BLaER1 (cell line): ENCODE data around the gene TTC39B.

Experiments
- H3K27ac ChIP-seq: shearing (Covaris generic); formaldehyde crosslinking; 2 replicates; pipeline ENCODE4 v1.8.1; 2022
- H3K27me3 ChIP-seq: shearing (Covaris generic); formaldehyde crosslinking; 2 replicates; pipeline ENCODE4 v1.8.1; 2022
- H3K36me3 ChIP-seq: shearing (Covaris generic); formaldehyde crosslinking; 2 replicates; pipeline ENCODE4 v1.8.1; 2022
- H3K4me1 ChIP-seq: shearing (Covaris generic); formaldehyde crosslinking; 2 replicates; pipeline ENCODE4 v1.8.1; 2022
- H3K4me2 ChIP-seq: shearing (Covaris generic); formaldehyde crosslinking; 2 replicates; pipeline ENCODE4 v1.8.1; 2022
- H3K4me3 ChIP-seq: shearing (Covaris generic); formaldehyde crosslinking; 2 replicates; pipeline ENCODE4 v1.8.1; 2022
- H3K9ac ChIP-seq: shearing (Covaris generic); formaldehyde crosslinking; 2 replicates; pipeline ENCODE4 v1.8.1; 2022
- H3K9me3 ChIP-seq: shearing (Covaris generic); formaldehyde crosslinking; 2 replicates; pipeline ENCODE4 v1.8.1; 2022
- H4K20me1 ChIP-seq: shearing (Covaris generic); formaldehyde crosslinking; 2 replicates; pipeline ENCODE4 v1.8.1; 2022
- Cebpa-rat ChIP-seq: shearing (Covaris generic); IDR thresholded peaks from 2 replicates; pipeline ENCODE4 v1.8.1; 2022

TTC39B gene

DNA sequence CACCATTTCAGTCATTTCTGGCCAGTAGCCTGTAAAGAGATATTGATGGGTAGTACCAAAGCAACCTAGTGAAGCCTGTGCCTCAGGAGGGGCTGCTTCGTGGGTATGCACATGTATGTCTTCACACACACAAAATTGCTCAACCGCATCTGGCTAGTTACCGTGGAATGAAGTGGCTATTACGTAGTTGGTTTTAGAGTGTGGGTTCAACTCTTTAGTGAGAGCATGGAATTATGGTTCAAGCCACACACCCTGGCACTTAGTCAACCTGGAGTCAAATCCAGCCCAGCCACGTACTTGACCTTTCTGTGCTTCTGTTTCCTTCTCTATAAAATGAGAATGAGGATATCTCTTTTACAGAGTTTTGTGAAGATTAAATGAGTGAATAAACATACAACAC lies 174.9 kb downstream of the TTC39B start:
- no peak overlapping the region for H3K9ac ChIP-seq
- no peaks in the 10 kb centered on the region for H3K4me1 ChIP-seq
- H3K4me2 ChIP-seq, result no peak overlapping the region
- no peak overlapping the region for H3K4me3 ChIP-seq
- H3K27ac ChIP-seq, result no peak overlapping the region
- H3K9me3 ChIP-seq, result no peaks in the 10 kb centered on the region
- H3K27me3 ChIP-seq, result peaks cover 15% of the 10 kb centered on the region
- no peak for TF ChIP-seq Cebpa-rat
- H3K36me3 ChIP-seq, result no peaks in the 10 kb centered on the region
- no peaks in the 10 kb centered on the region for H4K20me1 ChIP-seq

DNA sequence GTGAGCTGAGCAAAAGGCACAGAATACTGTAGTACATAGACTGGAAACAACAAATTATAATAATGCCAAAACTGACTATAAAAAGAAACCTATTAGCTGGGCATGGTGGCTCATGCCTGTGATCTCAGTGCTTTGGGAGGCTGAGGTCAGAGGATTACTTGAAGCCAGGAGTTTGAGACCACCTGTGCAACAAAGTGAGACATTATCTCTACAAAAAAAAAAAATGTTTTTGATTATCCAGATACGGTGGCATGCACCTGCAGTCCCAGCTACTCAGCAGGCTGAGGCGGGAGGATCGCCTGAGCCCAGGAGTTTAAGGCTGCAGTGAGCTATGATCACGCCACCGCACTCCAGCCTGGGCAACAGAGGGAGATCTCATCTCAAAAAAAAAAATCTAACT lies 175.9 kb downstream of the TTC39B start:
- Histone ChIP-seq H3K9me3 (no peaks in the 10 kb centered on the region), H3K9ac (no peak overlapping the region), H4K20me1 (no peaks in the 10 kb centered on the region), H3K4me3 (no peak overlapping the region), H3K27me3 (peaks cover 25% of the 10 kb centered on the region), H3K4me2 (no peak overlapping the region), H3K36me3 (no peaks in the 10 kb centered on the region), H3K27ac (no peak overlapping the region), H3K4me1 (no peaks in the 10 kb centered on the region)
- no peak for TF ChIP-seq Cebpa-rat

DNA sequence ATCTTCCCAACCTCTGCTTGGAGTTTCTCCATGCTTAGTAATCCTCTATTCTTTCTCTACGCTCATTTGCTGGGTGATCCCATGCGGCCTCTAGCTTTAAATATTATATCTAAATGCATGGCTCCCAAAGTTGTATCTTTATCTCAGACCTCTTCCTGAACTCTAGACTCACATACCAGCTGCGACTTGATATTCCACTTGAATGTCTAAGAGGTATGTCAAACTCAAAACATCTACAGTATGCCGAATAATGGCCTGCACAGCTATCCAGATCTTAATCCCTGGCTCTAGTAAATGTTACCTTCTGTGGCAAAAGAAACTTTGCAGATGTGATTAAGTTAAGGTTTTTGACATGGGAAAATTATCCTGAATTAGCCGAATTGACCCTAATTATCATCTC lies 179.2 kb downstream of the TTC39B start:
- Histone ChIP-seq H3K27me3 (peaks cover 32% of the 10 kb centered on the region), H3K9me3 (no peaks in the 10 kb centered on the region), H3K36me3 (no peaks in the 10 kb centered on the region), H3K4me1 (no peaks in the 10 kb centered on the region), H3K4me2 (no peak overlapping the region), H3K9ac (no peak overlapping the region), H3K27ac (no peak overlapping the region), H4K20me1 (no peaks in the 10 kb centered on the region), H3K4me3 (no peak overlapping the region)
- no peak for TF ChIP-seq Cebpa-rat

DNA sequence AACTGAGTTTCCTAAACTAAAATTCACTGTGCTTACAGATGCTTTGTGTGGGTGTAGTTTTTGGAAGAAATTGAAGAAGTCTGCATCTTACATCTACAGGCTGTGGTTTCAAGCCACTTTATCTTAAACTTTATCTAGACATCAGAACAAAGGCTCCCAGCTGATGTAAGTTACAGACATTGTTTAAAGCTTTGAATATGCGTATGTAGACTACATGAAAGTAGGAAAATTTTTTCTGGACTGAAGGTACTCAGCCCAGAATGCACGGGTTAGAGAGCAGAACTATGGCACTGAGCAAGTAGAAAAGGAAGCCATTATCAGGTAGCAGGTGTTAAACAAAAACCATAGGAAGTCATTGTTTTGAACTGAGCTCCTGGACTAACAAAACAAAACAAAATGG lies 185.4 kb downstream of the TTC39B start:
- Histone ChIP-seq H3K4me3 (no peak overlapping the region), H3K27ac (no peak overlapping the region), H3K9ac (no peak overlapping the region), H3K4me1 (no peaks in the 10 kb centered on the region), H3K36me3 (no peaks in the 10 kb centered on the region), H3K9me3 (no peaks in the 10 kb centered on the region), H3K4me2 (no peak overlapping the region), H3K27me3 (peaks cover 12% of the 10 kb centered on the region), H4K20me1 (no peaks in the 10 kb centered on the region)
- TF ChIP-seq Cebpa-rat, result no peak

DNA sequence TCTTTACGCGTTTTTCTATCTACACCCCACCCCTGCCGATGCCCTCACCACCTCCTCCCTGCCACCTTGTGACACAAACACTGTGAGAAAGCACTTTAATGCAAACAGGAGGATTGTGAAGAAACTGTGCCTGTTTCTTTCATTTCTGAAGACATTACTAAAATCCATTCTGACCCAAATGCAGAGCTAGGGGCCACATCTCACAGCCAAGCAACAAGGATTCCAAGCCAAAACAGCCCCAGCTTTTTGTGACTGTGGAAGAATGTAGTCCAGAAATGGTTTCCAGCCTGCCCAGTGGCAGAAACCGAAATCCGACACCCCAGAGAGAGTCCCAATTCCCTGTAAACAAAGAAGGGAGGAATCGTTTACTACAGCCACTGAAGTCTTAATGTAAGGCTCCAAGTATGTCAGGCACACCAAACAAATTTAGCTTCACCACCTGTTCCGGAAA lies 190.9 kb downstream of the TTC39B start:
- H3K9ac ChIP-seq, result no peak overlapping the region
- no peaks in the 10 kb centered on the region for H3K4me1 ChIP-seq
- TF ChIP-seq Cebpa-rat, result no peak
- no peaks in the 10 kb centered on the region for H3K27me3 ChIP-seq
- H3K4me3 ChIP-seq, result no peak overlapping the region
- H4K20me1 ChIP-seq, result no peaks in the 10 kb centered on the region
- no peak overlapping the region for H3K27ac ChIP-seq
- no peaks in the 10 kb centered on the region for H3K36me3 ChIP-seq
- H3K9me3 ChIP-seq, result no peaks in the 10 kb centered on the region
- H3K4me2 ChIP-seq, result no peak overlapping the region

DNA sequence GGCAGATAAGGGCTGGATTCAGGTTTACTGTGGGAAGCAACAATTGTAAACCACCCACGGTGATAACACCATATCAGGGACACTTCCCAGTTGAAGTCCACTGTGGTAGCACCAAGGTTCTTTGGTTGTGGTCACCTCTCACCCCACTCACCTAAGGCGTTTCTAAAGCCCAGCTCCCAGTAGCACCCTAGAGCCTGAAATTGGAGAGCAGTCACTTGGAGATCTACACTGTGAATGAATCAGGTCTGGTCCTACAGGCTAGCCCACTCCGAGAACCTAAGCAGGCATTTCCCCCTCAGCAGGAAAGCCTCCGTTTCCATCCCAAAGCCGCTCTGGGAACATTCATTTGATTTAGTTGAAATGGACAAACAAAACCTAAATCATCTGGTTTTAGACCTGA lies 191.3 kb downstream of the TTC39B start:
- no peaks in the 10 kb centered on the region for H3K4me1 ChIP-seq
- no peaks in the 10 kb centered on the region for H3K36me3 ChIP-seq
- TF ChIP-seq Cebpa-rat, result no peak
- no peaks in the 10 kb centered on the region for H4K20me1 ChIP-seq
- H3K27ac ChIP-seq, result no peak overlapping the region
- no peak overlapping the region for H3K4me2 ChIP-seq
- H3K9ac ChIP-seq, result no peak overlapping the region
- H3K4me3 ChIP-seq, result no peak overlapping the region
- no peaks in the 10 kb centered on the region for H3K27me3 ChIP-seq
- H3K9me3 ChIP-seq, result no peaks in the 10 kb centered on the region

DNA sequence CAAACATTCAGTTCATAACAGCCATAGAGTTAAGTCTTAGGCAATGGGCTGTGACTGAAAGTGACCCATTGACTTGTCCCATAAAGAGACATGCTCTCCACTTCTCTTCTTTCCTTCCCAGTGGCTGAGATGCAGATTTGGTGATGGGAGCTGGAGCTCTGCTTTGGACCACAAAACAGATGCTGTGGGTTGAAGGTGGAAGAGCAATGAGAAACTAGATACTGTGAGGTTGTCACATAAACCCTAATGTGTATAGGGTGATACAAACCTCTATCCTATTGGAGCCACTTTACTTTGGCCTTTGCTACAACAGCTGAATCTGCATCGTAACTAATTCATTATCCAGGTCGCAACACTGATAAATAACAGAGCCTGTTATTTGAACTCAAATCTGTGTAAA lies 192.0 kb downstream of the TTC39B start:
- Histone ChIP-seq H3K27me3 (no peaks in the 10 kb centered on the region), H3K36me3 (no peaks in the 10 kb centered on the region), H3K9ac (no peak overlapping the region), H4K20me1 (no peaks in the 10 kb centered on the region), H3K27ac (no peak overlapping the region), H3K4me1 (no peaks in the 10 kb centered on the region), H3K9me3 (no peaks in the 10 kb centered on the region), H3K4me2 (no peak overlapping the region), H3K4me3 (no peak overlapping the region)
- TF ChIP-seq Cebpa-rat, result no peak
